Skeletal muscle tissue (tissue), 4 donors: ENCODE data around the gene CSN3. TPM values are rescaled to one million over a fixed set of nuclear protein-coding genes. Genes with fewer than 3 reads are reported as not detected.
"Not testable (repeated sequence)": the region's sequence is repeated elsewhere in the genome, so short reads cannot be mapped to it uniquely, and the experiment has no call there.

Experiments
- H3K27ac ChIP-seq: one replicate; pipeline ENCODE4 v1.7.0; 2013; ENCODE audit warnings: mild to moderate bottlenecking, low read depth, low read length, inconsistent platforms
- H3K27me3 ChIP-seq, 3 donors: one replicate each; pipeline ENCODE4 v1.7.0; 2013; ENCODE audit warnings: low read length in 3 of 3; ENCODE audit not compliant: control insufficient read depth in 3 of 3, insufficient read depth in 3 of 3
- H3K36me3 ChIP-seq, 3 donors: one replicate each; pipeline ENCODE4 v1.7.0; 2013; ENCODE audit warnings: low read length in 3 of 3; ENCODE audit not compliant: control insufficient read depth in 3 of 3, insufficient read depth in 3 of 3
- H3K4me1 ChIP-seq, 3 donors: one replicate each; pipeline ENCODE4 v1.7.0; 2013; ENCODE audit warnings: low read length in 3 of 3, mild to moderate bottlenecking in 3 of 3; ENCODE audit not compliant: control insufficient read depth in 3 of 3, insufficient read depth in 3 of 3
- H3K4me3 ChIP-seq, 3 donors: one replicate each; pipeline ENCODE4 v1.7.0; 2013; ENCODE audit warnings: low read length in 3 of 3
- H3K9ac ChIP-seq, 3 donors: one replicate each; pipeline ENCODE4 v1.7.0; 2013; ENCODE audit warnings: low read length in 3 of 3, mild to moderate bottlenecking in 3 of 3, moderate library complexity in 2 of 3, low read depth in 1 of 3
- H3K9me3 ChIP-seq, 3 donors: one replicate each; pipeline ENCODE4 v1.7.0; 2013; ENCODE audit warnings: low read length in 3 of 3; ENCODE audit not compliant: control insufficient read depth in 3 of 3
- total RNA-seq: library from RNA; depleted of rRNA; stranded (reverse); fragments of >200 nt; gene quantifications from one replicate; pipeline ENCODE4 v1.2.3, GENCODE V29; 2014
- donor health status: Osteomylitis.

CSN3 gene, protein sequence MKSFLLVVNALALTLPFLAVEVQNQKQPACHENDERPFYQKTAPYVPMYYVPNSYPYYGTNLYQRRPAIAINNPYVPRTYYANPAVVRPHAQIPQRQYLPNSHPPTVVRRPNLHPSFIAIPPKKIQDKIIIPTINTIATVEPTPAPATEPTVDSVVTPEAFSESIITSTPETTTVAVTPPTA
- total RNA-seq = not detected

DNA sequence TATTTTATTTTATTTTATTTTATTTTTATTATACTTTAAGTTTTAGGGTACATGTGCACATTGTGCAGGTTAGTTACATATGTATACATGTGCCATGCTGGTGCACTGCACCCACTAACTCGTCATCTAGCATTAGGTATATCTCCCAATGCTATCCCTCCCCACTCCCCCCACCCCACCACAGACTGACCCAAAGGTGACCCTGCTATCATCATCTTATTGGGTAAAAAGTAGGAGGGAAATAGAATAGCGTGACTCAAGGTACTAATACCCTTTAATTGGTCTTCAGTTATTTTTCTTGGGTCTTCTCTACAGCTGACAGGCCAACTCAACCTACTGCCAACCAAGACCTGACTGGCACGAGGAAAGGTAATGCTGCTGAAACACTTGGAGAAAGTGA, at the start of gene CSN3:
TSS of gene CSN3 (plus strand) at position 301 of the 400 bp plus-strand sequence. CDS start 2,223 bp downstream, outside the sequence.
- not testable (repeated sequence) for H3K4me3 ChIP-seq, H3K27me3 ChIP-seq, H3K4me1 ChIP-seq, H3K9ac ChIP-seq, H3K27ac ChIP-seq, H3K36me3 ChIP-seq, H3K9me3 ChIP-seq

DNA sequence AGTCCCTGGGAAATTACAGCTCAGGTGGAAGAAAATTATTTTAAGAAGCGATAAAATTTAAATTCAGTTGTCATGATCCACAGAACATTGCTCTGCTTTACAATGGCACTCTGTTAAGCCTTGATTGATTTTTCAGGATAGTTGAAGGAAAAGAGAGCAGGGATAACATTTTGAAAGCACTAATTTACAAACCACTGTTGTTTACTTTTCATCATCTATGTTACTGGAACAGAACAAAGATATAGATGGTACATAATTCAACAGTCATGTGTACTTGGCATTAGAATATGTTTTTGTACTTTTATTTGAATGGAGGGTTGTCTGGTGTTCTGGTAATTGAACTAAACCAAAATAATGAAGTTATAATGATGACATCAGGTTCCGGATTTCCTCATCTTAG, 49.5 kb upstream of the CSN3 start:
- Histone ChIP-seq H3K9ac (no peak overlapping the region), H3K9me3 (no peaks in the 10 kb centered on the region), H3K27me3 (no peaks in the 10 kb centered on the region), H3K36me3 (no peaks in the 10 kb centered on the region), H3K27ac (no peak overlapping the region), H3K4me3 (no peak overlapping the region), H3K4me1 (no peaks in the 10 kb centered on the region)

DNA sequence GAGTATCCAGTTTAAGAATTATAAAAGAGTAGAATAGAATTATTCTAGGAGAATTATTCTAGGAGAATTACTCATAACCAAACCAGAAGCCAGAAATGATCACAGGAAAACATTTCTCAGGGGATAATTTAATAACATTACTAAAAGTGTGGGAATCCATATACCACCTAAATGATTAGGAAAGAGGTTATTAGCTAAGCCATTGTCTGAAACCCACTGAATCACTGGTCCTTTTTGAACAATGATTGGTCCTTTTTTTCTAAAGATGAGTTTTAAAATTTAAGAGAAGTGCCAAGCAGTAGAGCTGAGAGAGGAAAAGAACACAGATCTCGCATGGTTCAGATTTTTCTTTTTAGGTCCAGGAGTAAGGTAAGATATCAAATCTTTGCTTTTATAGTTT, 47.0 kb upstream of the CSN3 start, which contains the start of gene ODAM:
TSS of gene ODAM (plus strand) at position 301 of the 400 bp plus-strand sequence. CDS start 819 bp downstream, outside the sequence.
- Histone ChIP-seq H3K4me3 (no peak within 1 kb of the TSS), H3K4me1 (no peaks in the 10 kb centered on the region), H3K9ac (no peak within 1 kb of the TSS), H3K9me3 (no peaks in the 10 kb centered on the region), H3K27ac (no peak within 1 kb of the TSS), H3K27me3 (no peaks in the 10 kb centered on the region), H3K36me3 (no peaks in the 10 kb centered on the region)

DNA sequence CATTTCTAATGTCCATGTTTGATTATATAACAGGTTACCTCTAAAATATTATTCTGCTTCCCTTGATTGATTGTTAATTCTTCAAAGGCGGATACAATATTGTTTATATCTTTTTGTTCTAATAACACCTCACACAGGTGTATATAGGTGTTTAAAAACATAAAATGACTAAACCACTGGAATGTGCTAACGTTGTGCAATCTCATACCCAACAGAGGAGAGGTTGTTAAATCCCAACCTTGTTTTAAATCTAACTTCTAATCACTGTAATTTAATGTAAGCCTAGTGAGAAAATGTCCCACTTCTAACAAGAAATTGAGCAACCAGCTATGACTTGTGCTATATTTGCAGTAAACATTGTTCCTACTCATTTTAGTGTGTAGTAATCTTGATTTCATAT, 45.5 kb upstream of the CSN3 start:
- Histone ChIP-seq H3K27ac (no peak overlapping the region), H3K36me3 (no peaks in the 10 kb centered on the region), H3K9me3 (no peaks in the 10 kb centered on the region), H3K4me1 (no peaks in the 10 kb centered on the region), H3K27me3 (no peaks in the 10 kb centered on the region), H3K9ac (no peak overlapping the region), H3K4me3 (no peak overlapping the region)

DNA sequence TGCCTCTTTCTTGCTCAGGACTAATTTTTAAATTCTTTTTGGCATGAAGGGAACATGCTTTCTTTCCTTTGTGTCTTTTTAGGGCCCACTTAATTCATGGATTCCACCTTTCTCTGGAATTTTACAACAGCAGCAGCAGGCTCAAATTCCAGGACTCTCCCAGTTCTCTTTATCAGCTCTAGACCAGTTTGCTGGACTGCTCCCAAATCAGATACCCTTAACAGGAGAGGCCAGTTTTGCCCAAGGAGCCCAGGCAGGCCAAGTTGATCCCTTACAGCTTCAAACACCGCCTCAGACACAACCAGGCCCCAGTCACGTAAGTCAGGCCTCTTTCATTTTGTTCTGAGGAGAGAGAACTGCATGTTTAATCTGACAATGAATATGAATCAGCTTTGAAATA, 44.6 kb upstream of the CSN3 start:
- Histone ChIP-seq H3K9me3 (no peaks in the 10 kb centered on the region), H3K27ac (no peak overlapping the region), H3K36me3 (no peaks in the 10 kb centered on the region), H3K27me3 (no peaks in the 10 kb centered on the region), H3K9ac (no peak overlapping the region), H3K4me3 (no peak overlapping the region), H3K4me1 (no peaks in the 10 kb centered on the region)

DNA sequence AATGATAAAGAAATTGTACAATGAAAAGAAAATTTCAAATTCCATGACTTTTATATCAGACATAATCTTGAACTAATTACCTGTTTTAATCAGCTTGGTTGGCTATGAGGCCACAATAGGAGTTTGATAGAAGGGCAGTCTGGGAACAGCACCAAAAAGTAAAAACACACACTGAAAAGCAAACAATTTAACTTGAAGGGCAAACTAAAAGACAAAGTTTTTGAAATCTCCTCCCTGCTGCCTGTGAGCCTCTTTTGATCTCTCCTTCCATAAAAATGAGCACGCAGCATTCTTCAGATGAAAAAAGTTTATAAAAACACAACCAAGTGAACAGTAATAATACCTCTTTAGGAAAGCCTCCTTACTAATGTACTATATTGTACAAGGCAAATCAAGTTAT, 38.8 kb upstream of the CSN3 start:
- Histone ChIP-seq H3K27ac (no peak overlapping the region), H3K9ac (no peak overlapping the region), H3K9me3 (no peaks in the 10 kb centered on the region), H3K27me3 (no peaks in the 10 kb centered on the region), H3K36me3 (no peaks in the 10 kb centered on the region), H3K4me3 (no peak overlapping the region), H3K4me1 (no peaks in the 10 kb centered on the region)

DNA sequence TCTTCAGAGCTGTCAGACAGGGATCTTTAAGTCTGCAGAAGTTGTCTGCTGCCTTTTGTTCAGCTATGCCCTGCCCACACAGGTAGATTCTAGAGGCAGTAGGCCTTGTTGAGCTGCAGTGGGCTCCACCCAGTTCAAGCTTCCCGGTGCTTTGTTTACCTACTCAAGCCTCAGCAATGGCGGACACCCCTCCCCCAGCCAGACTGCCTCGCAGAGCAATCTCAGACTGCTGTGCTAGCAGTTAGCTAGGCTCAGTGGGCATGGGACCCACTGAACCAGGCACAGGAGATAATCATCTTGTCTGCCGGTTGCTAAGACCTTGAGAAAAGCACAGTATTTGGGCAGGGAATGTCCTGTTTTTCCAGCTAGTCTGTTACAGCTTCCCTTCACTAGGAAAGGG, 29.6 kb upstream of the CSN3 start:
- not testable (repeated sequence) for H3K36me3 ChIP-seq

DNA sequence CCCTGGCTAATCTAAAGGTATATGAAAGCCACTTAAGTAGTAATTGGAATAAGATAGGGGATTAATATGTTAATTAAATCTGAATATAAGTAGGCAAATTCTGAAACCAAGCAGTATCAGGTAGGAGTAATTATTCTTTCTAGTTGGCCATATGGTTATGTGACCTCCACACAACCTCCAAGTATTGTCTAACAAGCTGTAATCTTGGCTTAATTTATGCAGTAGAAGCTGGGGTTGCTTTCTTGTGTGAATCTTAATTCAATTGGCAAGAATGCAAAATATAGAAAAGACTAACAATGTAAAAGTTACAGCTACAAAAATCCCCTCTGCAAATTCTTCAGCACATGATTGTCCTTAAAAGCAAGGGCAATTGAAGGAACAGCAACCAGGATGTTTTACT, 26.3 kb upstream of the CSN3 start:
- H3K36me3 ChIP-seq, H3K27ac ChIP-seq, H3K4me1 ChIP-seq, H3K9ac ChIP-seq, H3K9me3 ChIP-seq, H3K27me3 ChIP-seq, H3K4me3 ChIP-seq: not testable (repeated sequence)

More for the DNA sequence above, 29.6 kb upstream of the CSN3 start:
- not testable (repeated sequence) for H3K27ac ChIP-seq, H3K9me3 ChIP-seq, H3K9ac ChIP-seq, H3K27me3 ChIP-seq, H3K4me1 ChIP-seq, H3K4me3 ChIP-seq

DNA sequence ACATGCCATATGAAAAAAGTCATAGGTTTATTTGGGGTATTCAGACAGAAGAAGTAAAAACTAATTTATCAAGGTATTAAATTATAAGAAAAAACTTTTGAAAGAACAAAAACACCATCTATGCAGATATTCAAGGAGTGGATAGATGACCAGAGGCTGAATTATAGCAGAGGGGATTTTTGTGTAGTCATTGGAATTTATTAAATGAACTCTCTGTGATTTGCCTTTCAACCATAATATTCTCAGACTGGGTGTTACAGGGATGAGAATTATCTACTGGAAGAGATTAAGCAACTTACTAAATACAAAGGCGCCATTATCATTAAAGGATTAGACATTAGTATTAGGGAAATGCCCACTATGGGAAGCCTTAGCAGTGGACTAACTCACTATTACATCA, 25.8 kb upstream of the CSN3 start:
- not testable (repeated sequence) for H3K9ac ChIP-seq, H3K27ac ChIP-seq, H3K36me3 ChIP-seq, H3K4me1 ChIP-seq, H3K27me3 ChIP-seq, H3K9me3 ChIP-seq, H3K4me3 ChIP-seq

DNA sequence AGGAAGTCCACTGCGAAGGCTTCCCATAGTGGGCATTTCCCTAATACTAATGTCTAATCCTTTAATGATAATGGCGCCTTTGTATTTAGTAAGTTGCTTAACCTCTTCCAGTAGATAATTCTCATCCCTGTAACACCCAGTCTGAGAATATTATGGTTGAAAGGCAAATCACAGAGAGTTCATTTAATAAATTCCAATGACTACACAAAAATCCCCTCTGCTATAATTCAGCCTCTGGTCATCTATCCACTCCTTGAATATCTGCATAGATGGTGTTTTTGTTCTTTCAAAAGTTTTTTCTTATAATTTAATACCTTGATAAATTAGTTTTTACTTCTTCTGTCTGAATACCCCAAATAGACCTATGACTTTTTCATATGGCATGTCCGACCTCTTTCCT, 21.0 kb upstream of the CSN3 start:
- not testable (repeated sequence) for H3K9ac ChIP-seq, H3K4me3 ChIP-seq, H3K9me3 ChIP-seq, H3K27ac ChIP-seq, H3K4me1 ChIP-seq, H3K27me3 ChIP-seq, H3K36me3 ChIP-seq

DNA sequence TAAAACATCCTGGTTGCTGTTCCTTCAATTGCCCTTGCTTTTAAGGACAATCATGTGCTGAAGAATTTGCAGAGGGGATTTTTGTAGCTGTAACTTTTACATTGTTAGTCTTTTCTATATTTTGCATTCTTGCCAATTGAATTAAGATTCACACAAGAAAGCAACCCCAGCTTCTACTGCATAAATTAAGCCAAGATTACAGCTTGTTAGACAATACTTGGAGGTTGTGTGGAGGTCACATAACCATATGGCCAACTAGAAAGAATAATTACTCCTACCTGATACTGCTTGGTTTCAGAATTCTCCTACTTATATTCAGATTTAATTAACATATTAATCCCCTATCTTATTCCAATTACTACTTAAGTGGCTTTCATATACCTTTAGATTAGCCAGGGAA, 20.6 kb upstream of the CSN3 start:
- not testable (repeated sequence) for H3K4me3 ChIP-seq, H3K4me1 ChIP-seq, H3K36me3 ChIP-seq, H3K27ac ChIP-seq, H3K9ac ChIP-seq, H3K9me3 ChIP-seq, H3K27me3 ChIP-seq
